Neural cell (in vitro differentiated cells): ENCODE measurements around the gene BMP15. TPM values are rescaled to one million over a fixed set of nuclear protein-coding genes. Genes with fewer than 3 reads are reported as not detected.

Experiments used
- H2AFZ ChIP-seq: fragments of 200-600, 300-800 bp; sonication (generic), shearing (Covaris generic); 2 replicates; pipeline ENCODE4 v1.6.0; 2014; ENCODE audit warnings: low read depth, mild to moderate bottlenecking, antibody characterized with exemption, low read length, moderate library complexity
- H3F3A ChIP-seq: fragments of 200-600 bp; shearing (Covaris generic); 2 replicates; pipeline ENCODE4 v1.6.1; 2016; ENCODE audit warnings: mild to moderate bottlenecking, moderate library complexity, mixed read lengths, antibody characterized with exemption, low read length; ENCODE audit not compliant: insufficient read depth, poor library complexity, severe bottlenecking
- H3K27ac ChIP-seq: fragments of 200-600, 300-800 bp; sonication (generic), shearing (Covaris generic); 2 replicates; pipeline ENCODE4 v1.5.1; 2014; ENCODE audit warnings: mild to moderate bottlenecking, low read length, moderate library complexity
- H3K27me3 ChIP-seq: fragments of 300-800, 200-600 bp; sonication (generic), shearing (Covaris generic); 2 replicates; pipeline ENCODE4 v1.6.0; 2014; ENCODE audit warnings: mild to moderate bottlenecking, low read depth, low read length, moderate library complexity; ENCODE audit not compliant: insufficient read depth
- H3K36me3 ChIP-seq: fragments of 300-800, 200-600 bp; sonication (generic), shearing (Covaris generic); 2 replicates; pipeline ENCODE4 v1.5.1; 2014; ENCODE audit warnings: mild to moderate bottlenecking, antibody characterized with exemption, low read length, moderate library complexity; ENCODE audit not compliant: insufficient read depth
- H3K4me2 ChIP-seq: fragments of 300-800, 200-600 bp; sonication (generic), shearing (Covaris generic); 2 replicates; pipeline ENCODE4 v1.6.0; 2014; ENCODE audit warnings: mild to moderate bottlenecking, low read length
- H3K4me3 ChIP-seq: fragments of 300-800, 200-600 bp; sonication (generic), shearing (Covaris generic); 2 replicates; pipeline ENCODE4 v1.5.1; 2014; ENCODE audit warnings: mild to moderate bottlenecking, low read length, moderate library complexity
- H3K79me2 ChIP-seq: fragments of 200-600 bp; shearing (Covaris generic); replicated peaks from 2 replicates; pipeline ENCODE4 v1.6.0; 2014; ENCODE audit warnings: mild to moderate bottlenecking, low read length, moderate library complexity; ENCODE audit not compliant: insufficient read depth
- H3K9ac ChIP-seq: fragments of 300-800, 200-600 bp; sonication (generic), shearing (Covaris generic); 2 replicates; pipeline ENCODE4 v1.6.1; 2016; ENCODE audit warnings: mild to moderate bottlenecking, low read length, mixed read lengths
- H3K9me2 ChIP-seq: fragments of 200-600 bp; shearing (Covaris generic); 2 replicates; pipeline ENCODE4 v1.6.1; 2016; ENCODE audit warnings: mild to moderate bottlenecking, low read length, mixed read lengths; ENCODE audit not compliant: insufficient read depth
- H3K9me3 ChIP-seq: fragments of 200-600, 300-800 bp; sonication (generic), shearing (Covaris generic); 2 replicates; pipeline ENCODE4 v1.6.1; 2016; ENCODE audit warnings: mild to moderate bottlenecking, mixed run types, low read length, moderate library complexity, mixed read lengths
- H4K20me1 ChIP-seq: fragments of 200-600 bp; shearing (Covaris generic); 2 replicates; pipeline ENCODE4 v1.6.1; 2016; ENCODE audit warnings: mild to moderate bottlenecking, mixed run types; ENCODE audit not compliant: insufficient read depth
- EP300 ChIP-seq: fragments of 450-650 bp; conservative IDR thresholded peaks from 2 replicates; pipeline ENCODE4 v1.6.1; 2014; ENCODE audit warnings: antibody characterized with exemption, mild to moderate bottlenecking, moderate library complexity; ENCODE audit not compliant: poor library complexity, severe bottlenecking
- EZH2 ChIP-seq: fragments of 200-600, 300-800 bp; shearing (Covaris generic), sonication (generic); IDR thresholded peaks from 2 replicates; pipeline ENCODE4 v1.6.1; 2014; ENCODE audit warnings: antibody characterized with exemption, low read length, borderline replicate concordance, mild to moderate bottlenecking; ENCODE audit not compliant: insufficient read depth, poor library complexity, severe bottlenecking
- MXI1 ChIP-seq: fragments of 450-650 bp; conservative IDR thresholded peaks from 2 replicates; pipeline ENCODE4 v1.6.1; 2014; ENCODE audit warnings: antibody characterized with exemption, mild to moderate bottlenecking; ENCODE audit not compliant: poor library complexity, severe bottlenecking
- POLR2AphosphoS5 ChIP-seq: IDR thresholded peaks from 2 replicates; pipeline ENCODE4 v1.6.1; 2012
- RAD21 ChIP-seq: fragments of 450-650 bp; conservative IDR thresholded peaks from 2 replicates; pipeline ENCODE4 v1.6.1; 2014; ENCODE audit warnings: antibody characterized with exemption, mild to moderate bottlenecking, moderate library complexity
- SMC3 ChIP-seq: fragments of 450-650 bp; conservative IDR thresholded peaks from 2 replicates; pipeline ENCODE4 v1.6.1; 2014; ENCODE audit warnings: antibody characterized with exemption, mild to moderate bottlenecking, moderate library complexity; ENCODE audit not compliant: poor library complexity
- TAF1 ChIP-seq: IDR thresholded peaks from 2 replicates; pipeline ENCODE4 v1.6.1; 2012; ENCODE audit warnings: low read depth
- polyA plus RNA-seq: library from polyadenylated mRNA; depleted of rRNA; stranded (reverse); fragments of >200 nt; gene quantifications from 2 replicates; pipeline ENCODE4 v1.2.3, GENCODE V29; 2014
- TF ChIP-seq, protein P1 (sequence below): fragments of 450-650 bp; IDR thresholded peaks from 2 replicates; pipeline ENCODE4 v1.5.1; 2014; ENCODE audit warnings: antibody characterized with exemption, mild to moderate bottlenecking, moderate library complexity; ENCODE audit not compliant: poor library complexity, severe bottlenecking
- TF ChIP-seq, protein P2 (sequence below): IDR thresholded peaks from 2 replicates; pipeline ENCODE4 v1.6.1; 2012; ENCODE audit warnings: borderline replicate concordance

The BMP15 gene
- polyA plus RNA-seq, 1 donor from 2014 or later, result not detected

DNA sequence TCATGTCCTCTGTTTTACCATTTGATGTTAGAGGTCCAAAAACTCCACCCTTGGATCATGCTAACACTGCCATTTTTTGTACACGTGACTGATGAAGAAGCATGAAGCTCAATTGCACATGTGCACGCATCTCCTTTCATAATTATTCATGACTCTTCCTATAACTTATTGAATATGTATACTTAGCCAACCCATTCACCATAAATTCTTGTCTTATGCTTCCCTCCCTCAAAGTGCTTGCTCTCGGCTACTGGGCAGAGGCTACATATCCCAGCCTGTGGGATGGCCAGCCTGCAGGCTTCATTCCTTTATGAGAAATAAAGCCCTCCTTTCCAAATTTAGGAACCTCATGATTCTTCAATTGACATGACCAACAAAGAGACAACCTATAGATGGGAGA is 17.5 kb upstream of the BMP15 start:
- Histone ChIP-seq H3K27me3 (no peaks in the 10 kb centered on the region), H2AFZ (no peak overlapping the region), H3K9me2 (no peaks in the 10 kb centered on the region), H3K4me3 (no peak overlapping the region), H3K9ac (no peak overlapping the region), H3K36me3 (no peaks in the 10 kb centered on the region), H3K9me3 (no peaks in the 10 kb centered on the region), H4K20me1 (no peaks in the 10 kb centered on the region), H3K79me2 (no peaks in the 10 kb centered on the region), H3K27ac (no peak overlapping the region), H3F3A (no peaks in the 10 kb centered on the region), H3K4me2 (no peak overlapping the region)
- no peak for TF ChIP-seq TAF1
- TF ChIP-seq EZH2, result no peak
- TF ChIP-seq, protein P1, sequence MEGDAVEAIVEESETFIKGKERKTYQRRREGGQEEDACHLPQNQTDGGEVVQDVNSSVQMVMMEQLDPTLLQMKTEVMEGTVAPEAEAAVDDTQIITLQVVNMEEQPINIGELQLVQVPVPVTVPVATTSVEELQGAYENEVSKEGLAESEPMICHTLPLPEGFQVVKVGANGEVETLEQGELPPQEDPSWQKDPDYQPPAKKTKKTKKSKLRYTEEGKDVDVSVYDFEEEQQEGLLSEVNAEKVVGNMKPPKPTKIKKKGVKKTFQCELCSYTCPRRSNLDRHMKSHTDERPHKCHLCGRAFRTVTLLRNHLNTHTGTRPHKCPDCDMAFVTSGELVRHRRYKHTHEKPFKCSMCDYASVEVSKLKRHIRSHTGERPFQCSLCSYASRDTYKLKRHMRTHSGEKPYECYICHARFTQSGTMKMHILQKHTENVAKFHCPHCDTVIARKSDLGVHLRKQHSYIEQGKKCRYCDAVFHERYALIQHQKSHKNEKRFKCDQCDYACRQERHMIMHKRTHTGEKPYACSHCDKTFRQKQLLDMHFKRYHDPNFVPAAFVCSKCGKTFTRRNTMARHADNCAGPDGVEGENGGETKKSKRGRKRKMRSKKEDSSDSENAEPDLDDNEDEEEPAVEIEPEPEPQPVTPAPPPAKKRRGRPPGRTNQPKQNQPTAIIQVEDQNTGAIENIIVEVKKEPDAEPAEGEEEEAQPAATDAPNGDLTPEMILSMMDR, result no peak
- TF ChIP-seq RAD21, result no peak
- no peak for TF ChIP-seq SMC3
- TF ChIP-seq, protein P2, sequence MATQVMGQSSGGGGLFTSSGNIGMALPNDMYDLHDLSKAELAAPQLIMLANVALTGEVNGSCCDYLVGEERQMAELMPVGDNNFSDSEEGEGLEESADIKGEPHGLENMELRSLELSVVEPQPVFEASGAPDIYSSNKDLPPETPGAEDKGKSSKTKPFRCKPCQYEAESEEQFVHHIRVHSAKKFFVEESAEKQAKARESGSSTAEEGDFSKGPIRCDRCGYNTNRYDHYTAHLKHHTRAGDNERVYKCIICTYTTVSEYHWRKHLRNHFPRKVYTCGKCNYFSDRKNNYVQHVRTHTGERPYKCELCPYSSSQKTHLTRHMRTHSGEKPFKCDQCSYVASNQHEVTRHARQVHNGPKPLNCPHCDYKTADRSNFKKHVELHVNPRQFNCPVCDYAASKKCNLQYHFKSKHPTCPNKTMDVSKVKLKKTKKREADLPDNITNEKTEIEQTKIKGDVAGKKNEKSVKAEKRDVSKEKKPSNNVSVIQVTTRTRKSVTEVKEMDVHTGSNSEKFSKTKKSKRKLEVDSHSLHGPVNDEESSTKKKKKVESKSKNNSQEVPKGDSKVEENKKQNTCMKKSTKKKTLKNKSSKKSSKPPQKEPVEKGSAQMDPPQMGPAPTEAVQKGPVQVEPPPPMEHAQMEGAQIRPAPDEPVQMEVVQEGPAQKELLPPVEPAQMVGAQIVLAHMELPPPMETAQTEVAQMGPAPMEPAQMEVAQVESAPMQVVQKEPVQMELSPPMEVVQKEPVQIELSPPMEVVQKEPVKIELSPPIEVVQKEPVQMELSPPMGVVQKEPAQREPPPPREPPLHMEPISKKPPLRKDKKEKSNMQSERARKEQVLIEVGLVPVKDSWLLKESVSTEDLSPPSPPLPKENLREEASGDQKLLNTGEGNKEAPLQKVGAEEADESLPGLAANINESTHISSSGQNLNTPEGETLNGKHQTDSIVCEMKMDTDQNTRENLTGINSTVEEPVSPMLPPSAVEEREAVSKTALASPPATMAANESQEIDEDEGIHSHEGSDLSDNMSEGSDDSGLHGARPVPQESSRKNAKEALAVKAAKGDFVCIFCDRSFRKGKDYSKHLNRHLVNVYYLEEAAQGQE, result no peak
- TF ChIP-seq EP300, result no peak
- no peak for TF ChIP-seq MXI1
- no peak for TF ChIP-seq POLR2AphosphoS5

DNA sequence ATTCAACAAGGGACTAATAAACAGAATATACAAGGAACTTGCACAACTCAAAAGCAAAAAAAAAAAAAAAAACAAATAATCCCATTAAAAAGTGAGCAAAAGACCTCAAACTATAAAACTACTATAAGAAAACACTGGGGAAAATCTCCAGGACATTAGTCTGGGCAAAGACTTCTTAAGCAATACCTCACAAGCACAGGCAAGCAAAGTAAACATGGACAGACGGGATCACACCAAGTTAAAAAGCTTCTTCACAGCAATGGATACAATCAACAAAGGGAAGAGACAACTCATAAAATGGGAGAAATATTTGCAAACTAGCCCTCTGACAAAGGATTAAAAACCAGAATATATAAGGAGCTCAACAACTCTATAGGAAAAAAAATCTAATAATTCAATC is 17.1 kb upstream of the BMP15 start:
- no peak overlapping the region for H2AFZ ChIP-seq
- no peak overlapping the region for H3K4me2 ChIP-seq
- H4K20me1 ChIP-seq, result no peaks in the 10 kb centered on the region
- H3K9me3 ChIP-seq, result no peaks in the 10 kb centered on the region
- no peaks in the 10 kb centered on the region for H3K27me3 ChIP-seq
- no peaks in the 10 kb centered on the region for H3K9me2 ChIP-seq
- TF ChIP-seq MXI1 (no peak), SMC3 (no peak), EZH2 (no peak), RAD21 (no peak), POLR2AphosphoS5 (no peak), TAF1 (no peak), EP300 (no peak)
- TF ChIP-seq, protein P1, result no peak
- TF ChIP-seq, protein P2, result no peak
- no peak overlapping the region for H3K9ac ChIP-seq
- no peak overlapping the region for H3K4me3 ChIP-seq
- no peak overlapping the region for H3K27ac ChIP-seq
- no peaks in the 10 kb centered on the region for H3F3A ChIP-seq
- H3K36me3 ChIP-seq, result no peaks in the 10 kb centered on the region
- H3K79me2 ChIP-seq, result no peaks in the 10 kb centered on the region
